ENCODE results near the gene XPO4. TPM values are rescaled to one million over a fixed set of nuclear protein-coding genes. Genes with fewer than 3 reads are reported as not detected.
"Not testable (repeated sequence)": the region's sequence is repeated elsewhere in the genome, so short reads cannot be mapped to it uniquely, and the experiment has no call there.

Gene XPO4
- total RNA-seq, 1 experiment from 2014 or later = 39.9 TPM

GRCh38 chr13:20867408-20867807 lies 35.1 kb downstream of the XPO4 start:
- ChIA-PET CTCF (no interaction called here), POLR2A (ENCODE audit: unreplicated experiment) (no interaction called here)
- Histone ChIP-seq H3K79me2 (ENCODE audit: low read length) (peaks cover 92% of the 10 kb centered on the region), H3K4me2 (ENCODE audit: low read length) (no peak overlapping the region), H3K9ac (ENCODE audit: low read length) (no peak overlapping the region), H3K9me2 (replicated peaks; ENCODE audit: low read length) (no peaks in the 10 kb centered on the region), H3K4me3 (ENCODE audit: low read length) (no peak overlapping the region), H4K20me1 (ENCODE audit: low read length) (peaks cover 9% of the 10 kb centered on the region), H3K4me1 (ENCODE audit: insufficient read depth, low read length) (no peaks in the 10 kb centered on the region), H3K9me3 (ENCODE audit: low read length) (no peaks in the 10 kb centered on the region), H2AFZ (ENCODE audit: low read length) (no peak overlapping the region), H3F3A (ENCODE audit: low read length, unreplicated experiment) (peaks cover 4% of the 10 kb centered on the region), H3K36me3 (ENCODE audit: low read depth, low read length) (peaks cover 8% of the 10 kb centered on the region), H3K27ac (ENCODE audit: low read length) (no peak overlapping the region), H3K27me3 (ENCODE audit: low read length) (no peaks in the 10 kb centered on the region)
- BruUV-seq (replicated peaks) = no TSS peak
- no peak for DNase-seq
- no peak for ATAC-seq
- intact Hi-C loops (cut with micrococcal nuclease) = loop anchor here (5.0 kb wide), 1 partner anchor 370 kb away; no protein-coding TSS in a partner anchor
- TF ChIP-seq EZH2 (IDR thresholded peaks at IDR 0.05; ENCODE audit: low read length, unreplicated experiment) (no peak), CTCF (conservative IDR thresholded peaks at IDR 0.05; ENCODE audit: low read depth, low read length) (no peak)

GRCh38 chr13:20861666-20862065 lies 40.9 kb downstream of the XPO4 start:
- BruUV-seq (replicated peaks); H3K4me2 ChIP-seq (ENCODE audit: low read length); H3K9me3 ChIP-seq (ENCODE audit: low read length); H3K9ac ChIP-seq (ENCODE audit: low read length); POLR2A ChIA-PET (ENCODE audit: unreplicated experiment); H3K4me1 ChIP-seq (ENCODE audit: insufficient read depth, low read length); ATAC-seq; H3K27me3 ChIP-seq (ENCODE audit: low read length); H2AFZ ChIP-seq (ENCODE audit: low read length); H4K20me1 ChIP-seq (ENCODE audit: low read length); H3K9me2 ChIP-seq (replicated peaks; ENCODE audit: low read length); H3F3A ChIP-seq (ENCODE audit: low read length, unreplicated experiment); H3K4me3 ChIP-seq (ENCODE audit: low read length); DNase-seq; CTCF ChIA-PET; H3K27ac ChIP-seq (ENCODE audit: low read length): not testable (repeated sequence)
- intact Hi-C loops (cut with micrococcal nuclease) = loop anchor here (2.0 kb wide), 1 partner anchor 31 kb away; no protein-coding TSS in a partner anchor
- H3K79me2 ChIP-seq (ENCODE audit: low read length) = peaks cover 39% of the 10 kb centered on the region
- H3K36me3 ChIP-seq (ENCODE audit: low read depth, low read length) = peaks cover 13% of the 10 kb centered on the region

GRCh38 chr13:20860844-20861243 lies 41.7 kb downstream of the XPO4 start:
- peak; percentile 69 for ATAC-seq
- H3F3A ChIP-seq (ENCODE audit: low read length, unreplicated experiment) = no peaks in the 10 kb centered on the region
- DNase-seq = no peak
- H3K27ac ChIP-seq (ENCODE audit: low read length) = no peak overlapping the region
- no peaks in the 10 kb centered on the region for H3K9me3 ChIP-seq (ENCODE audit: low read length)
- CTCF ChIA-PET = interaction anchor here (0.6 kb wide), 1 partner anchor 679 kb away, joined by 8 read pairs; no protein-coding TSS in a partner anchor
- no peaks in the 10 kb centered on the region for H3K4me1 ChIP-seq (ENCODE audit: insufficient read depth, low read length)
- H3K9me2 ChIP-seq (replicated peaks; ENCODE audit: low read length) = no peaks in the 10 kb centered on the region
- TF ChIP-seq EZH2 (IDR thresholded peaks at IDR 0.05; ENCODE audit: low read length, unreplicated experiment) = no peak
- no peak for TF ChIP-seq EZH2phosphoT487 (IDR thresholded peaks at IDR 0.05; ENCODE audit: borderline replicate concordance, low read length)
- no peak for TF ChIP-seq CTCF (conservative IDR thresholded peaks at IDR 0.05; ENCODE audit: low read depth, low read length)
- no peak overlapping the region for H3K4me2 ChIP-seq (ENCODE audit: low read length)
- H3K9ac ChIP-seq (ENCODE audit: low read length) = no peak overlapping the region
- intact Hi-C loops (cut with micrococcal nuclease) = loop anchor here (2.0 kb wide), 1 partner anchor 30 kb away; no protein-coding TSS in a partner anchor
- H2AFZ ChIP-seq (ENCODE audit: low read length) = no peak overlapping the region
- peaks cover 32% of the 10 kb centered on the region for H3K79me2 ChIP-seq (ENCODE audit: low read length)
- peaks cover 13% of the 10 kb centered on the region for H3K36me3 ChIP-seq (ENCODE audit: low read depth, low read length)
- H4K20me1 ChIP-seq (ENCODE audit: low read length) = no peaks in the 10 kb centered on the region
- no peaks in the 10 kb centered on the region for H3K27me3 ChIP-seq (ENCODE audit: low read length)
- POLR2A ChIA-PET (ENCODE audit: unreplicated experiment) = no interaction called here
- no peak overlapping the region for H3K4me3 ChIP-seq (ENCODE audit: low read length)
- BruUV-seq (replicated peaks) = no TSS peak

Measured in PC-3 (cell line).